Gastroesophageal sphincter (tissue), 3 donors: ENCODE measurements around the gene SLC1A4.

Experiments
- POLR2AphosphoS5 ChIP-seq: sonication (generic); formaldehyde crosslinking; IDR thresholded peaks from one replicate; pipeline ENCODE4 v1.6.1; 2017; ENCODE audit warnings: antibody characterized with exemption
- TF ChIP-seq, protein P1 (sequence below), 4 experiments: fragments of 200-600 bp in 2 of 4; fragments of 450-650 bp in 2 of 4; sonication (generic) in 1 of 4; IDR thresholded peaks; one replicate each; pipeline ENCODE4 v1.5.1; 2017 to 2019; ENCODE audit warnings: antibody characterized with exemption in 4 of 4, mild to moderate bottlenecking in 2 of 4, moderate library complexity in 2 of 4

DNA sequence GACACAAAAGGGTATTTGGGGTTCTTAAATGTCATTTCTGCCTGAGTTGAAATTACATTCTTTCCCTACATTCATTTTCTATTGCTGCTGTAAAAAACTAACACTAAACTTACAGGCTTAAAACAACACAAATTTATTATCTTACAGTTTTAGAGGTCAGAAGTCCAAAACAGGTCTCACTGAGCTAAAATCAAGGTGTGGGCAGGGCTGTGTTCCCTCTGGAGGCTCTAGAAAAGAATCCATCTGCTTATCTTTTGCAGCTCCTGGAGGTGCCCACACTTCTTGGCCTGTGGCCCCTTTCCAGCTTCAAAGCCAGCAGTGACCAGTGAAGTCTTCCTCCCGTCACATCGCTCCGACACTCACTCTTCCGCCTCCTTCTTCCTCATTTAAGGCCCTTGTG is 23.2 kb upstream of the SLC1A4 start:
- TF ChIP-seq POLR2AphosphoS5 = no peak
- TF ChIP-seq, protein P1, sequence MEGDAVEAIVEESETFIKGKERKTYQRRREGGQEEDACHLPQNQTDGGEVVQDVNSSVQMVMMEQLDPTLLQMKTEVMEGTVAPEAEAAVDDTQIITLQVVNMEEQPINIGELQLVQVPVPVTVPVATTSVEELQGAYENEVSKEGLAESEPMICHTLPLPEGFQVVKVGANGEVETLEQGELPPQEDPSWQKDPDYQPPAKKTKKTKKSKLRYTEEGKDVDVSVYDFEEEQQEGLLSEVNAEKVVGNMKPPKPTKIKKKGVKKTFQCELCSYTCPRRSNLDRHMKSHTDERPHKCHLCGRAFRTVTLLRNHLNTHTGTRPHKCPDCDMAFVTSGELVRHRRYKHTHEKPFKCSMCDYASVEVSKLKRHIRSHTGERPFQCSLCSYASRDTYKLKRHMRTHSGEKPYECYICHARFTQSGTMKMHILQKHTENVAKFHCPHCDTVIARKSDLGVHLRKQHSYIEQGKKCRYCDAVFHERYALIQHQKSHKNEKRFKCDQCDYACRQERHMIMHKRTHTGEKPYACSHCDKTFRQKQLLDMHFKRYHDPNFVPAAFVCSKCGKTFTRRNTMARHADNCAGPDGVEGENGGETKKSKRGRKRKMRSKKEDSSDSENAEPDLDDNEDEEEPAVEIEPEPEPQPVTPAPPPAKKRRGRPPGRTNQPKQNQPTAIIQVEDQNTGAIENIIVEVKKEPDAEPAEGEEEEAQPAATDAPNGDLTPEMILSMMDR (IDR thresholded peaks at IDR 0.05) = no peak
